ENCODE results near the gene TJP1. TPM values are rescaled to one million over a fixed set of nuclear protein-coding genes. Genes with fewer than 3 reads are reported as not detected.

Gene TJP1
- total RNA-seq, 1 experiment from 2014 or later, result 137 TPM

- no peaks in the 10 kb centered on the region for H3K27me3 Mint-ChIP-seq (ENCODE audit: insufficient read depth, unreplicated experiment)
- CTCF ChIA-PET, result interaction anchor here (0.6 to 1.1 kb wide), 4 partner anchors 155 to 304 kb away, joined by 3 to 6 read pairs (median 3); no protein-coding TSS in a partner anchor
- POLR2A ChIA-PET, result interaction anchor here (0.6 to 0.7 kb wide), 2 partner anchors 47 to 217 kb away, joined by 3 read pairs; no protein-coding TSS in a partner anchor
- BruUV-seq (replicated peaks), result no TSS peak
- H3K9me3 Mint-ChIP-seq (ENCODE audit: unreplicated experiment), result no peaks in the 10 kb centered on the region
- no peak for TF ChIP-seq CTCF (IDR thresholded peaks at IDR 0.05; ENCODE audit: unreplicated experiment)
- intact Hi-C loops (cut with micrococcal nuclease), result no loop called here
- peaks cover 47% of the 10 kb centered on the region for H3K36me3 Mint-ChIP-seq (ENCODE audit: insufficient read depth, unreplicated experiment)
- H3K27ac Mint-ChIP-seq (ENCODE audit: low read depth, unreplicated experiment), result no peak overlapping the region
- no peak overlapping the region for H3K4me3 Mint-ChIP-seq (ENCODE audit: unreplicated experiment)
- no peak for DNase-seq (ENCODE audit: unreplicated experiment)
- peaks cover 37% of the 10 kb centered on the region for H3K4me1 Mint-ChIP-seq (ENCODE audit: insufficient read depth, unreplicated experiment)
Measured at GRCh38 chr15:29770796-29771195, 51.5 kb downstream of the TJP1 start.

- no peak for DNase-seq (ENCODE audit: unreplicated experiment)
- intact Hi-C loops (cut with micrococcal nuclease), result loop anchor here (5.0 kb wide), 1 partner anchor 171 kb away; no protein-coding TSS in a partner anchor
- no peak for TF ChIP-seq CTCF (IDR thresholded peaks at IDR 0.05; ENCODE audit: unreplicated experiment)
- no TSS peak for BruUV-seq (replicated peaks)
- ChIA-PET CTCF (no interaction called here), POLR2A (no interaction called here)
- H3K27me3 Mint-ChIP-seq (ENCODE audit: insufficient read depth, unreplicated experiment), result no peaks in the 10 kb centered on the region
- H3K36me3 Mint-ChIP-seq (ENCODE audit: insufficient read depth, unreplicated experiment), result peaks cover 87% of the 10 kb centered on the region
- peaks cover 12% of the 10 kb centered on the region for H3K4me1 Mint-ChIP-seq (ENCODE audit: insufficient read depth, unreplicated experiment)
- H3K27ac Mint-ChIP-seq (ENCODE audit: low read depth, unreplicated experiment), result no peak overlapping the region
- H3K9me3 Mint-ChIP-seq (ENCODE audit: unreplicated experiment), result no peaks in the 10 kb centered on the region
- no peak overlapping the region for H3K4me3 Mint-ChIP-seq (ENCODE audit: unreplicated experiment)
Measured at GRCh38 chr15:29765898-29766527, 56.3 kb downstream of the TJP1 start.

- peaks cover 12% of the 10 kb centered on the region for H3K4me1 Mint-ChIP-seq (ENCODE audit: insufficient read depth, unreplicated experiment)
- H3K36me3 Mint-ChIP-seq (ENCODE audit: insufficient read depth, unreplicated experiment), result peaks cover 87% of the 10 kb centered on the region
- H3K27me3 Mint-ChIP-seq (ENCODE audit: insufficient read depth, unreplicated experiment), result no peaks in the 10 kb centered on the region
- CTCF ChIA-PET, result no interaction called here
- no peak overlapping the region for H3K27ac Mint-ChIP-seq (ENCODE audit: low read depth, unreplicated experiment)
- H3K4me3 Mint-ChIP-seq (ENCODE audit: unreplicated experiment), result no peak overlapping the region
- H3K9me3 Mint-ChIP-seq (ENCODE audit: unreplicated experiment), result no peaks in the 10 kb centered on the region
- no peak for DNase-seq (ENCODE audit: unreplicated experiment)
- POLR2A ChIA-PET, result no interaction called here
- no TSS peak for BruUV-seq (replicated peaks)
- intact Hi-C loops (cut with micrococcal nuclease), result loop anchor here (5.0 kb wide), 1 partner anchor 172 kb away; no protein-coding TSS in a partner anchor
- TF ChIP-seq CTCF (IDR thresholded peaks at IDR 0.05; ENCODE audit: unreplicated experiment), result no peak
Measured at GRCh38 chr15:29765234-29765841, 56.9 kb downstream of the TJP1 start.

GRCh38 chr15:29759596-29759995, 62.7 kb downstream of the TJP1 start:
- POLR2A ChIA-PET, result interaction anchor here (1.3 kb wide), 1 partner anchor 63 kb away, joined by 5 read pairs; the partner anchor contains the start of gene TJP1
- BruUV-seq (replicated peaks), result no TSS peak

More at GRCh38 chr15:29759596-29759995, 62.7 kb downstream of the TJP1 start:
- no peaks in the 10 kb centered on the region for H3K27me3 Mint-ChIP-seq (ENCODE audit: insufficient read depth, unreplicated experiment)
- H3K4me3 Mint-ChIP-seq (ENCODE audit: unreplicated experiment), result no peak overlapping the region
- H3K9me3 Mint-ChIP-seq (ENCODE audit: unreplicated experiment), result no peaks in the 10 kb centered on the region
- no peak for DNase-seq (ENCODE audit: unreplicated experiment)
- H3K36me3 Mint-ChIP-seq (ENCODE audit: insufficient read depth, unreplicated experiment), result peaks cover 70% of the 10 kb centered on the region
- intact Hi-C loops (cut with micrococcal nuclease), result no loop called here
- no peak overlapping the region for H3K27ac Mint-ChIP-seq (ENCODE audit: low read depth, unreplicated experiment)
- H3K4me1 Mint-ChIP-seq (ENCODE audit: insufficient read depth, unreplicated experiment), result peaks cover 14% of the 10 kb centered on the region
- CTCF ChIA-PET, result no interaction called here
- TF ChIP-seq CTCF (IDR thresholded peaks at IDR 0.05; ENCODE audit: unreplicated experiment), result no peak
